Measurements from ENCODE around the gene SERPINE2.

Gene SERPINE2

GRCh38 chr2:223979730-223980396, 59.2 kb downstream of the SERPINE2 start:
- no peak overlapping the region for H3K27ac Mint-ChIP-seq
- H3K4me1 Mint-ChIP-seq, result no peaks in the 10 kb centered on the region
- no peak for TF ChIP-seq CTCF (IDR thresholded peaks at IDR 0.05; ENCODE audit: unreplicated experiment in 3 of 3)
- no peaks in the 10 kb centered on the region for H3K27me3 Mint-ChIP-seq (ENCODE audit: low read depth)
- H3K36me3 Mint-ChIP-seq (ENCODE audit: low read depth), result peaks cover 14% of the 10 kb centered on the region
- H3K4me3 Mint-ChIP-seq, result no peak overlapping the region
- H3K9me3 Mint-ChIP-seq, result no peaks in the 10 kb centered on the region

DNA sequence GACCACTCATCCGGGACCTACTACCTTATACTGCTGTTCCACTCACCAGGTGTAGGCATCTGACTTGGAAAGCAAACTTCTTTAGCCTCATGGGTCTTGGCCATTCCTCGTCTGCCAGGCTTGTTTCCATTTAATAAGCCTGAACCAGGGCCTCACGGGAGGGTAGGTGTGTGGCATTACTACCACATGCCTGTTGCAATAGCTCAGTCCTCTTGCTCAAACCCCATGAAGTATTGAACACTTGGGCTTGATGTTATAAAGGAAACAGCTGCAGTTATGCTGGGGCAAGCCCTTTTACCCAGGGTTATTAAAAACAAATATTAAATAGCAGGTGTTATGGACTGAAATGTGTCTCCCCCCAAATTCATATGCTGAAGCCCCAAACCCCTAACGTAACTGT, 60.6 kb downstream of the SERPINE2 start:
- Mint-ChIP-seq H3K27ac (no peak overlapping the region), H3K4me1 (no peaks in the 10 kb centered on the region), H3K9me3 (no peaks in the 10 kb centered on the region), H3K36me3 (ENCODE audit: low read depth) (peaks cover 12% of the 10 kb centered on the region), H3K4me3 (no peak overlapping the region), H3K27me3 (ENCODE audit: low read depth) (no peaks in the 10 kb centered on the region)
- TF ChIP-seq CTCF (IDR thresholded peaks at IDR 0.05; ENCODE audit: unreplicated experiment in 3 of 3), result no peak

DNA sequence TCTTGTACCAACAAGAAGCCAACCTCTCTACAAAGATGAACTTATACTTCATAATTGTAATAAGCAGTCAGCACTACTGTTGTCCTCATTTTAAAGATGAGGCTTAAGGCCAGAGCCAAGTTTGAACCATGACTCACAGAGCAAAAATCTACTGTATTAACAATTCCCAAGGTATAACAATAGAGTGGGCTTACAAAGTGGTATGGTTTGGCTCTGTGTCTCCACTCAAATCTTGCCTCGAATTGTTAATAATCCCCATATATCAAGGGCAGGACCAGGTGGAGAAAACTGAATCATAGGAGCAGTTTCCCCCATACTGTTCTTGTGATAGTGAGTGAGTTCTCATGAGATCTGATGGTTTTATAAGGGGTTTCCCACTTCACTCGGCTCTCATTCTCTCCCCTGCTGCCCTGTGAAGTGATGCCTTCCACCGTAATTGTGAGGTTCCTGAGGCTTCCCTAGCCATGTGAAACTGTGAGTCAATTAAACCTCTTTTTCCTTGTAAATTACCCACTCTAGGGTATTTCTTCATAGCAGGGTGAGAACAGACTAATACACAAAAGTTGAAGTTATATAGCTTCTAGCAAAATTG, 62.4 kb downstream of the SERPINE2 start:
- Mint-ChIP-seq H3K9me3 (no peaks in the 10 kb centered on the region), H3K4me1 (no peaks in the 10 kb centered on the region), H3K4me3 (no peak overlapping the region), H3K36me3 (ENCODE audit: low read depth) (peaks cover 7% of the 10 kb centered on the region), H3K27me3 (ENCODE audit: low read depth) (no peaks in the 10 kb centered on the region), H3K27ac (no peak overlapping the region)
- TF ChIP-seq CTCF (IDR thresholded peaks at IDR 0.05; ENCODE audit: unreplicated experiment in 3 of 3), result no peak

- TF ChIP-seq CTCF (IDR thresholded peaks at IDR 0.05; ENCODE audit: unreplicated experiment in 3 of 3), result no peak
- no peaks in the 10 kb centered on the region for H3K4me1 Mint-ChIP-seq
- H3K27ac Mint-ChIP-seq, result no peak overlapping the region
- H3K27me3 Mint-ChIP-seq (ENCODE audit: low read depth), result no peaks in the 10 kb centered on the region
- H3K9me3 Mint-ChIP-seq, result no peaks in the 10 kb centered on the region
- H3K36me3 Mint-ChIP-seq (ENCODE audit: low read depth), result peaks cover 3% of the 10 kb centered on the region
- H3K4me3 Mint-ChIP-seq, result no peak overlapping the region
Measured at GRCh38 chr2:223973606-223974005, 65.5 kb downstream of the SERPINE2 start.

GRCh38 chr2:223972656-223973102, 66.4 kb downstream of the SERPINE2 start:
- Mint-ChIP-seq H3K9me3 (no peaks in the 10 kb centered on the region), H3K27ac (no peak overlapping the region), H3K4me1 (no peaks in the 10 kb centered on the region), H3K4me3 (no peak overlapping the region), H3K27me3 (ENCODE audit: low read depth) (no peaks in the 10 kb centered on the region), H3K36me3 (ENCODE audit: low read depth) (peaks cover 7% of the 10 kb centered on the region)
- no peak for TF ChIP-seq CTCF (IDR thresholded peaks at IDR 0.05; ENCODE audit: unreplicated experiment in 3 of 3)

- no peaks in the 10 kb centered on the region for H3K27me3 Mint-ChIP-seq (ENCODE audit: low read depth)
Measured at GRCh38 chr2:223971731-223972130, 67.4 kb downstream of the SERPINE2 start.

More at GRCh38 chr2:223971731-223972130, 67.4 kb downstream of the SERPINE2 start:
- Mint-ChIP-seq H3K4me3 (no peak overlapping the region), H3K27ac (no peak overlapping the region), H3K9me3 (no peaks in the 10 kb centered on the region), H3K36me3 (ENCODE audit: low read depth) (peaks cover 10% of the 10 kb centered on the region), H3K4me1 (no peaks in the 10 kb centered on the region)
- no peak for TF ChIP-seq CTCF (IDR thresholded peaks at IDR 0.05; ENCODE audit: unreplicated experiment in 3 of 3)

Measured in nephron (organoid).